Measurements from ENCODE around the gene KRTAP5-8.
"Not testable (repeated sequence)": the region's sequence is repeated elsewhere in the genome, so short reads cannot be mapped to it uniquely, and the experiment has no call there.

Gene KRTAP5-8

GRCh38 chr11:71518506-71519471 is 19.0 kb upstream of the KRTAP5-8 start:
- no peak for DNase-seq

GRCh38 chr11:71519546-71519945 is 18.3 kb upstream of the KRTAP5-8 start:
- no peak for DNase-seq

GRCh38 chr11:71525188-71525937 is 12.5 kb upstream of the KRTAP5-8 start:
- DNase-seq, result no peak

DNA sequence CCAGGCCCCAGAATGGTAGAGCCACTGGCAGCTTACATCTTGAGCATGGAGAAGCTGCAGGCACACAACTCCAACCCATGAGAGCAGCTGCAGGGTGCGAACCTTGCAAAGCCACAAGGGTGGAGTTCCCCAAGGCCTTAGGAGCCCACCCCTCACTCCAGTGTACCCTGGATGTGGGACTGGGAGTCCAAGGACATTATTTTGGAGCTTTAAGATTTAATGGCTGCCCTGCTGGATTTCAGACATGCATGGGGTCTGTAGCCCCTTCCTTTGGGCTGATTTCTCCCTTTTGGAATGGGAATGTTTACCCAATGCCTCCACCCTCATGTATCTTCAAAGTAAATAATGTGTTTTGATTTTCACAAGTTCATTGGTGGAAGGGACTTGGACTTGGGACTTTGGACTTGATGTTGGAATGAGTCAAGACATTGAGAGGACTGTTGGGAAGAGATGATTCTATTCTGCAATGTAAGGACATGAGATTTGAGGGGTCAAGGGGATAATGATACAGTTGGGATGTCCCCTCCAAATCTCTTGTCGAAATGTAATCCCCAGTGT is 11.8 kb upstream of the KRTAP5-8 start:
- no peak for DNase-seq

- DNase-seq, result not testable (repeated sequence)
Measured at GRCh38 chr11:71526796-71527575, 10.8 kb upstream of the KRTAP5-8 start, which contains the start of gene KRTAP5-7. Gene KRTAP5-7, plus strand, starts transcription at chr11:71527267. Its CDS starts 34 bp downstream, at chr11:71527301.

DNA sequence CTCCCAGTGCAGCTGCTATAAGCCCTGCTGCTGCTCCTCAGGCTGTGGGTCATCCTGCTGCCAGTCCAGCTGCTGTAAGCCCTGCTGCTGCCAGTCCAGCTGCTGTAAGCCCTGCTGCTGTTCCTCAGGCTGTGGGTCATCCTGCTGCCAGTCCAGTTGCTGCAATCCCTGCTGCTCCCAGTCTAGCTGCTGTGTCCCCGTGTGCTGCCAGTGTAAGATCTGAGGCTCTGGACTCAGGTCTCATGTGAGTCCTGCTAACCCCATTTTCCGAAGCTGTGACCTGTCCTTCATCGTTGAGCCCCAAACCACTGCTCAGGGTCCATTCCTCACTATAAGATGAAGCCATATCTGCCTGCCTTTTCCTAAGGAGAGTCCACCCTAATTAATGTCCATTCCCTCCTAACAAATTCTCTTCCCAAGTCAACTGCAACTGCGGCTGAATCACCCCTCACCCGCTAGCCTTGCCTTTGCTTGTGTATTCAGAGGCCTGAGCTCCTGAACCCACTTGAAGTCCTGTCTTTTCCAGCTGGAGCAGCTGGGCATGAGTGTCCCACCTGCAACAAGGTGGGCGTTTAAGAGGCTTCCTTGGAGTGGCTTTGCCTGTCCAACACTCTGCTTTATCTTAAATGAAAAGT is 10.1 kb upstream of the KRTAP5-8 start:
- no peak for DNase-seq

GRCh38 chr11:71530602-71531001 is 7.2 kb upstream of the KRTAP5-8 start:
- DNase-seq, result no peak

GRCh38 chr11:71532036-71532610 is 5.7 kb upstream of the KRTAP5-8 start:
- DNase-seq, result no peak

DNA sequence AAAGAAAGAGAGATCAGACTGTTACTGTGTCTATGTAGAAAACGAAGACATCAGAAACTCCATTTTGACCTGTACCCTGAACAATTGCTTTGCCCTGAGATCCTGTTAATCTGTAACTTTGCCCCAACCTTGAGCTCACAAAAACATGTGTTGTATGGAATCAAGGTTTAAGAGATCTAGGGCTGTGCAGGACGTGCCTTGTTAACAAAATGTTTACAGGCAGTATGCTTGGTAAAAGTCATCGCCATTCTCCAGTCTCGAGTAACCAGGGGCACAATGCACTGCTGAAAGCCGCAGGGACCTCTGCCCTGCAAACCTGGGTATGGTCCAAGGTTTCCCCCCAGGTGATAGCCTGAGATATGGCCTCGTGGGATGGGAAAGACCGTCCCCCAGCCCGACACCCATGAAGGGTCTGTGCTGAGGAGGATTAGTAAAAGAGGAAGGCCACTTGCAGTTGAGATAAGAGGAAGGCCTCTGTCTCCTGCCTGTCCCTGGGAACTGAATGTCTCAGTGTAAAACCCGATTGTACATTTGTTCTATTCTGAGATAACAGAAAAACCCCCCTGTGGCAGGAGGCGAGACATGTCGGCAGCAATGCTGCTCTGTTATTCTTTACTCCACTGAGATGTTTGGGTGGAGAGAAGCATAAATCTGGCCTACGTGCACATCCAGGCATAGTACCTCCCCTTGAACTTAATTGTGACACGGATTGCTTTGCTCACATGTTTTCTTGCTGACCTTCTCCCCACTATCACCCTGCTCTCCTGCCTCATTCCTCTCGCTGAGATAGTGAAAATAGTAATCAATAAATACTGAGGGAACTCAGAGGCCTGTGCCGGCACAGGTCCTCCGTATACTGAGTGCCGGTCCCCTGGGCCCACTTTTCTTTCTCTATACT is 2.9 kb upstream of the KRTAP5-8 start:
- not testable (repeated sequence) for DNase-seq

- DNase-seq, result no peak
Measured at GRCh38 chr11:71535825-71536224, 2.0 kb upstream of the KRTAP5-8 start.

GRCh38 chr11:71537537-71537936 is 288 bp upstream of the KRTAP5-8 start:
- no peak for DNase-seq

- no peak for DNase-seq
Measured at GRCh38 chr11:71538666-71538990, 803 bp downstream of the KRTAP5-8 start.

DNA sequence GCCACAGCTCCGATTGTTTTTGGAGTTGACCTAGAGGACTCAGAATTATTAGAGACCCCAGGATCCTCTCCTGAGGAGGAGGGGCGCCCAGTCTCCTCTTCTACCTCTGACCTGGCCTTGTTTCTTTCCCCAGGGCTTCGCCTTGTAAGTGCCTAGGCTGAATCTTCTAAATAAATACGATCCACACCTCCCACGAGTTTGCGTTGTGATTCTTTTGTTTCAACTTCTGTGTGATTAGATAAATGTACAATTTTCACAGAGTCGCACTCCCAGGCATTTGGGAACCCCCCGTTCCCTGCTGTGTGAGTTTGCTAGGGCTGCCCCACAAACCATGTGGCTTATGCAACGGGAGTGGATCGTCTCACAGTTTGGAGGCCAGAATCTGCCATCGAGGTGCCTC is 1.2 kb downstream of the KRTAP5-8 start:
- DNase-seq, result no peak

- DNase-seq, result not testable (repeated sequence)
Measured at GRCh38 chr11:71539971-71540370, 2.1 kb downstream of the KRTAP5-8 start.

DNA sequence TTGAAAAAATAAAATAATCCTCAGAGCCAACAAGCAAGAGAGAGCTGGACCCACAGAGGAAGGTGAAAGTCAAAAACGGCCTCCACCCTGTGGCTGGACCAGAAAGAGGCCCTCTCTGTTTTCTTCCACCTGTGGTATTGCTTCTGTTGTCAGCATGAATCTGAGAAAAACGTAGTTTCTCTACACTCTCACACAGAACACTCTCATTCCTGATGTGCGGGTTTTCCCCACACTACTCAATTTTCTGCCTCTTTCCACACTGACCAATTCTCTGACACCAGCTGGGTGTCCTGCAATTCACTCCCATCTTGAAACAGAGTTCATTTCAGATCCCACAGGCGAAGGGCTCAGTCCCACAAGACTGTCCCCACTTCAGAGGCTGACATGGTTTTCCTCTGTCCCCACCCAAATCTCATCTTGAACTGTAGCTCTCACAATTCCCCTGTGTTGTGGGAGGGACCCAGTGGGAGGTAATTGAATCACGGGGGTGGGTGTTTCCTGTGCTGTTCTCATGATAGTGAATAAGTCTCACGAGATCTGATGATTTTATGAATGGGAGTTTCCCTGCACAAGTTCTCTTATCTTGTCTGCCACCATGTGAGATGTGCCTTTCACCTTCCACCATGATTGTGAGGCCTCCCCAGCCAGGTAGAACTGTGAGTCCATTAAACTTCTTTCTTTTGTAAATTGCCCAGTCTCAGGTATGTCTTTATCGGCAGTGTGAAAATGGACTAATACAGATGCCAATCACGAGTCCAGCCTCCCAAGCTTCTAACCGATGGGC is 2.9 kb downstream of the KRTAP5-8 start:
- DNase-seq, result not testable (repeated sequence)

- DNase-seq, result no peak
Measured at GRCh38 chr11:71542382-71542781, 4.6 kb downstream of the KRTAP5-8 start.

DNA sequence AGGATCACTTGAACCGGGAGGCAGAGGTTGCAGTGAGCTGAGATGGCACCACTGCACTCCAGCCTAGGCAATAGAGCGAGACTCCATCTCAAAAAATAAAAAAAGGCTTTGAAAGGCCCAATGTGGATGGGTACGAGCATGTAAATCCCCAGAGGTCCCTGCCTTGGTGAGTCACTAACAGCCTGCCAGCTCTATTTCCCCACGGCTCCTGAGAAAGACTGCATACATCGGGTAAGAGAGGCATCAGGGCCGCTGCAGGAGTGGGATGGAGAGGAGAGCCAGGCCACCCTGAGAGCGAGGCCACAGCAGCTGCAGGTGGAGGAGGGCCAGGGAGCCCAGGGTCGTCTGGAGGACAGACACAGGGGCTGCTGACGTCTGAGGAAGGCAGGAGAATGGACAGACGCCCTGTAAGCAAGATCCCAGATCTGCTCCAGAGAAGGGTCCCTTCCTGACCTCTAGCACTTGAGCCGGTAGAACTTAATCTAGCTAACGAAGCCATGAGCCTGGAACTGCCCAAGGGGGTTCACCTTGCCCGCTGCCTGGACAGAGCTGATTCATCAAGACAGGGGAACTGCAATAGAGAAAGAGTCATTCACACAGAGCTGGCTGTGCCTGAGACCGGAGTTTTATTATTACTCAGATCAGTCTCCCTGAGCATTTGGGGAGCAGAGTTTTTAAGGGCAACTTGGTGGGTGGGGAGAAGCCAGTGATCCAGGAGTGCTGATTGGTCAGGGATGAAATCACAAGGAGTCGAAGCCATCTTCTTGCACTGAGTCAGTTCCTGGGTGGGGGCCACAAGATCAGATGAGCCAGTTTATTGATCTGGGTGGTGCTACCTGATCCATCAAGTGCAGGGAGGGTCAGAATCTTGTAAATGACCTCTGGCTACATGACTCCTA is 5.3 kb downstream of the KRTAP5-8 start:
- DNase-seq, result peak in 1 of 2 donors; percentile 4

GRCh38 chr11:71543866-71544265 is 6.0 kb downstream of the KRTAP5-8 start:
- DNase-seq, result no peak
